GM21737 (cell line): ENCODE data around the gene TRAPPC6A.
"Not testable (repeated sequence)": the region's sequence is repeated elsewhere in the genome, so short reads cannot be mapped to it uniquely, and the experiment has no call there.

Experiments used
- ATAC-seq: cut with Tn5 transposase; IDR thresholded peaks from one replicate; pipeline ENCODE4 v1.9.1; 2021; ENCODE audit warnings: mild to moderate bottlenecking, moderate library complexity; ENCODE audit not compliant: unreplicated experiment

TRAPPC6A gene

DNA sequence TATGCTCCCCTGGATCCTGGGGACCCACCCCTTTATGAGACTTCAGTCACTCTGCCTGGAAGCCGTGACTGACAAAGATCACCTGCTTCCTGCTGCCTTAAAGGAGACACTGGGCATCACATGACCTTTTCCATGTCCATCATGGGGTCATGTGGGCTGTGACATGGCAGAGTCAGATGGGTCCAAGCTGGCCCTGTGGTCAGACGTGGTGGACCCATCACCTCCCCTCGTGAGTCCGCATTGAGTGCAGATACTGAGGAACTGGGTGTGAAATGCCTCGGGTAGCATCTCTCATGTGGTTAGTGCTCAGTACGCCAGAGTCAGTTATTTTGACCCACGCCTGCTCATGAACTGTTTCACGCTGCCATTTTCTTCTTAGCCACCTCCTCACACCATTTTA, 44.4 kb downstream of the TRAPPC6A start:
- no peak for ATAC-seq

DNA sequence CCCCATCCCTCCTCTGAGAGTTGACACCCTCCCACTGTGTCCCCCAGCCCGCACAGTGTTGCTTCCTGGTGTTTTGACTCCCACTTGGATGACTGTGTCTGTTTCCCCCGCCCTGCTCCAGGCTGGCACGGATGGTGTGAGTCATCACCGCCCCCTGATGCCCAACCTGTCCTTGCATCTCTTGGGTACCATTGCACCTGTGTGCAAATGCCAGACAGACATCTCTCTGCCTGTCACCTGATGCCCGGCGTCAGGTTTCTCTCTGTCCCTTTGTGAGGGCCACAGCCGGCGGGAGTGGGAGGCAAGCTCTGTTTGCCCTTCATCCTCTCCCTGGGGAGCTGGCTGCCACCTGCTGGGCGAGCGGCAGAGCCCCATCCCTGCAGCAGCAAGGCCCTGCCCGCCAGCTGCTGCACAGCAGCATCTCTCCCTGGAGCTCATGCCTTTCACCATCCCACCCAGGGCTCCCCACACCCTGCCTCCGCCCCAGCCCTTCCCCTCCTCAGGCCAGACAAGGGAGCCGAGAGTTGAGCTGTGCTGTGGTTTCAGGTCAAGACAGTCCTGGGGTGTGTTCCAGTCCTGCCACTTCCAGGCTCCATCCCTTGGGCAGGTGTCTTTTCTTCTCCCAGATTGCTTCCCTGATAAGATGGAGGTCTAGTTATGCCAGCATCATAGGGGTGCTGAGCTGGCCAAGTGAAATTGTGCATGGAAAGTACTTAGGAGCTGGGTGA, 47.0 kb downstream of the TRAPPC6A start:
- ATAC-seq = no peak

DNA sequence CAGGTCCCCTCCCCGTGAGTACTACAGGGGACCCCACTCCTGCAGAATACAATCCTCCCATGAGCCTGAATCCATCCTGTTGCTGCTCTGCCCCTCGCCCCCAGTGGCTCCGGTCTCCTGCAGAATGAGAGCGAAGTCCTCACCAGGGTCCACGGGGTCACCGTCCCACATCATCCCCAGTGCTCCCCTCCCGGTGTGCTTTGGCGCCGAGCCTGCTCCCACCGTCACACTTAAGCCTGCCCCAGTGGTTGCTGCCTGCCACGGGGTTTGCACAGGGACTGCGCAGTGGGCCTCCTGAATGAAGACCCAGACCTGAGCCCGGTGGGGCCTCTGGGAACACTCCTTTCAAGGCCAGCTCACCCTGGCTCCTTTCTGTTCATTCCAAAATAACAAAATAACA, 47.8 kb downstream of the TRAPPC6A start:
- ATAC-seq = no peak

DNA sequence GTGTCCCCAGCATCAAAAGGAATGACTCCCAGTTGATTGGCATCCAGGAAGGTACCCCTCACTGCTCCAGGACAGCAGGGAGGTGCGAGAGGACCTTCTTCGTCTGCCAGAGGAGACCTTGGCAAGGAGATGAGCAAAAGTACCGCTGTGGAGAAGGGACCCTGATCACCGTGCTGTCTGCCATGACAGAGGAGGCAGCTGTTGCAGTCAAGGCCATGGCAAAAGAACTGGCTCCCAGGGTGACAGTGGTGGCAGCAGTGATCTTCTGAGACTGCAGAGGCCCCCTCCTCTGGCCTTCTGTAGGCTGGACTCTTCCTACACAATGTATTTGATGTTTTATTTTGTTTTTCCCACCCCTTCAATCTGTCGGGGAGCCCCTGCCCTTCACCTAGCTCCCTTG, 49.2 kb downstream of the TRAPPC6A start:
- no peak for ATAC-seq

DNA sequence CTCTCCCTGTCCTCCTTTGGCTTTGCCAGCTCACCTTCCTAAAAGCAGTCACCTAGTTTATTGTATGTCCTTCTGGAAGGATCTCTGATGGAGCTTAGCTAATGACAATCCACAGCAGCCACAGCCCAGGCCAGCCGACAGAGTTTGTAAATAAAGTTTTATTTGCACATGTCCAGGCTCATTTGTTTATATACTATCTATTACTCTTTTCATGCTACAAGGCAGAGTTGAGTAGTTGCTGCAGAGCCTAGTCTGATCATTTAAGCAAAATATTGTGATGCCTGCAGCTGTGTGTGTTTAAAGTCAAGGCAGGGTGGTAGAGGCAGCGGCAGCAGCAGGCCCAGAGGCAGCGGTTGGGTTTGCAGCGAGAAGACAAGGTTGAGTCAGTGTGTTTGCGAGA, 49.9 kb downstream of the TRAPPC6A start:
- ATAC-seq = no peak

DNA sequence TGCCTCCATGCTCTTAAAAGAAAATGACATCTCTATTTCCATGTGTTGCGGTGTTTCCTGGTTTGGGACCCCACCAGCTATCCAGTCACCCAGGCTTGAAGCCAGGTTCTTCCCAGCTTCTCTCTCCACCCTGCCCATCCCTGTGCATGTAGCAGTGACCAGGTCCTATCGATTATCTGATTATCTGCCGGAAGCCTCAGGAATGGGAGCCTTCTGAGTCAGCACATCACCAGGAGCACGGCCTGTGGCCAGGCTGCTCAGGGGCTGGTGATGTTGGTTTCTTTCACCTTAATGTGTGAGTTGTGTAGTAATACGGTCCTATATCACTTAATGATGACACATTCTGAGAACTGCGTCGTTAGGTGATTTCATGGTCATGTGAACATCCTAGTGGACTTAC, 51.4 kb downstream of the TRAPPC6A start:
- no peak for ATAC-seq

DNA sequence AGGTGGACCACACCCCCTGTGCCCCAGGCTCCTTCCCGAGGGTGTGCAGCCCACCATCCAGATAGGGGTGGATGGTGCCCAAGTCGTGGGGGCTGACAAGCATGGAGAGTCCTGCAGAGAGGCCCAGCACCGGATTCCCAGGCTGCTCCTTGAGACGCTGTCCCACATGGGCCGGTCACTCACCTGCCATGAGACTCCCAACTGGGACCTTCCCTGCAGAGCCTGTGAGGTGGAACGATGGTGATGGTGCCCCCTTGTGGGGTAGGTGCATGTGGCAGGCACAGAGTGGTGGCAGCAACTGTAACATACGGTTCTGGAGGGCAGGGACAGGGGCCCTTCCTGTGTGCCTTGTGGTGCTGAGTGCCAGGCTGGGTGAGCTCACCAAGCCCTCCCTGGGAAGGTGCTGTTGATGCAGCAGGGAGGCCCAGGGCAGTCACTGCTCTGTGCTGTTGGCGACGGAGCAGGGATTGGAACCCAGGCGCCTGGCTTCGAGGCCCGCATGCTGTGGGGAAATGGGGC, 52.0 kb downstream of the TRAPPC6A start:
- peak; percentile 46 for ATAC-seq

DNA sequence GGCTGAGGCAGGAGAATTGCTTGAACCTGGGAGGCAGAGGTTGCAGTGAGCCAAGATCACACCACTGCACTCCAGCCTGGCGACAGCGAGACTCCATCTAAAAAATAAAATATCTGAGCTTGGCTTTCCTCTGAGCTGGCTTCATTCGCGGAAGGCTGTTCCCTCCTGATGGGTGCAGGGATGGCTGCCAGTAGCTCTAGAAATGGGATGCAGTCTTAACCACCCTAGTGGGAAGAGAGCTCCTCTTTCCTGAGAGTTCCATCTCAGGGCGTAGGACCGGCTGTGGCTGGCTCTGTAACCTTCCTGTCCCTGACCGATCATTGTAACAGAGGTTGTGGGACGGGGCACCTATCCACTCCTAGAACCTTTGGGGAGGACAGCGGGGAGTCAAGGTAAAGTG, 52.7 kb downstream of the TRAPPC6A start:
- no peak for ATAC-seq

DNA sequence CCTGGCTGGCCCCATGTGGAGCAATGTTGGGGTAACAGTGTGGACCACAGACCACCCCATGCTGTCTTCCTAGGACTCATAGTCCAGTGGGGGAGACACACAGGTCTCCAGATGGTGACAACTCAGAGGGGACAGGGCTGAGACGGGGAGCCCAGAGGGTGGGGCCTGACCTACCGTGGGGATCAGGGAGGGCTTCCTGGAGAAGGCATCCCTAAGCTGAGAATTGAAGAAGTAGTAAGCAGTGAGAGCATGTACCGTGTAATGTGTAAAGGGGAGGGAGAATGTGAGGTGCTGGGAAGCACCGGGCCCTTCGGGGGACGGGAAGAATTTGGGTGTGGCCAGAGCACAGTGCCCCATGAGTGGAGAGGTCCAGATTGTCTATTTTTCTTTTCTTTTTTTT, 54.0 kb downstream of the TRAPPC6A start:
- ATAC-seq = no peak

DNA sequence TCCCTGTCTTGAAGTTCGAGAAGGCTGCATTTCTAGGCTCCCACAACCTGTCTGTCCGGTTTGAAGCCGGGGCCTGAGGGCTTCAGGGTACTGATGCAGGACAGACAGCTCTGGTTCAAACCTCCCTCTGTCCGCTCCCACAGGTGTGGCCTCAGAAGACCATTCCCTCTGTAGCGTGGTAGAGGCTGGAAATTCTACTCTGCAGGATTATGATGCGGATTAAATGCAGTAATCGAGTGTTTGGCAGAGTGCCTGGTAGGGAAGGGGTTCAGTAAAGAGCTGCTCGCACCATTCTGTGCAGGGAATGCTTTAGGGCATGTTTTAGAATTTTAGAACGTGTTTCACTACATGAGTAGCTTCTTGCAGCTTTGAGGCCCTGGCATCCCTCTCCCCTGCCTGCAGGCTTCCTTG, 54.6 kb downstream of the TRAPPC6A start:
- no peak for ATAC-seq

DNA sequence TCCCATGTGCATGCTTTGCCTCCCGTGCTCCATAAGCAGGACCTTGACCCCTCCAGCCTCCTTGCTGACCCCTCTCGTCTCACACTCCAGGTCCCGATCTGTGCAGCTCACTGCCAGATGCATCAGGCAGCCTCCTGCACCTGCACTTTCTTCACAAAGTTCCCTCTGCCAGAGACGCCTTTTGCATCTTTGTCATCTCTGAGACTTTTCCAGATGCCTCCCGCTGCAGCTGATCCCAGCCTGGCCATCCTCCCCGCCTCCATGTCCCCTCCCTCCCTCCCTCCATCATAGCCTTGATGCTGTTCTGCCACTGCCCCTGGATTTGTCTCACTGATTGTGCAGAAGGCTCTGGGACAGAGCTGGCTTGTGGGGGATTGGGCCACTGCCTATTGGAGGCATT, 55.2 kb downstream of the TRAPPC6A start:
- no peak for ATAC-seq

DNA sequence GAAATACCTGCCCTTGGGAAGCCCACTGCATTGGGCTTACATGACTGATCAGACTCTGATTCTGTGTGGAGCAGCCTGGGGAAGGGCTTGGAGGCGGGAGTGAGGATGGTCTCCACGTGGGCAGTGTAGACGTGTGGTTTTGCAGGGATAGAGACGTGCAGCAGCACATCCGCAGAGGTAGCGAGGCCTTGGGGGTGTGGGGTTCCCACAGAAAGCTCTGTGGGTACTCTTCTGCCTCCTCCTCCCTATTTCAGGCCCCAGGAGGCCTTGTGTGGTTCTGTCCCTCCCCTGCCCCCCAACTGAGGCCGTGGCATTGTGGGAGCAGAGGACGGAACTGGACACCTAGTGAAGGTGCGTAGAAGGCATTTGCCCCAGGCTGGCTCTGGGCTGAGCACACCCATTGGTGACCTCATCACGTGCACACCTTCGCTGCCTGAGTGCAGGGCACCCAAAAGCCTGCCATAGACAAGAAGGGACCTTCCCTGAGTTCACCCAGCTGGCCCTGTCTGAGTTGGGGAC, 56.2 kb downstream of the TRAPPC6A start:
- no peak for ATAC-seq

DNA sequence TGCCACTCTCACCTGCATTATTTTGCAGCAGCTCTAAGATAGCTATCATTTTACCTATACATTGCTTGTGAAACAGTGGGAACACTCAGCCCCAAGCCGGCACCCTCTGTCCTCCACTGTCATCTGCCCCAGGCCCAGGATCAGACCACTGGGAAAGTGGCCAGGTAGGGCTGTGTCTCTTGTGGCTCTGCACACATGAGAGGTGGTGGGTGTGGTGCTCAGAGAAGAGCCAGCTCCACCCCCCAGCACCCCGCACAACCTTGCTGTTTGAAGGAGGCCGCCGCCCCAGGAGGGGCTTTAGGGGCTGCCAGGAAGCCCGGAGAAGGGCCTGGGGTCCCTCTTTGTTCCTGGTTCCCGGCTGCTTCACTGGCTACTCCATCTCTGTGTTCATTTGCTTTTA, 58.5 kb downstream of the TRAPPC6A start:
- no peak for ATAC-seq

DNA sequence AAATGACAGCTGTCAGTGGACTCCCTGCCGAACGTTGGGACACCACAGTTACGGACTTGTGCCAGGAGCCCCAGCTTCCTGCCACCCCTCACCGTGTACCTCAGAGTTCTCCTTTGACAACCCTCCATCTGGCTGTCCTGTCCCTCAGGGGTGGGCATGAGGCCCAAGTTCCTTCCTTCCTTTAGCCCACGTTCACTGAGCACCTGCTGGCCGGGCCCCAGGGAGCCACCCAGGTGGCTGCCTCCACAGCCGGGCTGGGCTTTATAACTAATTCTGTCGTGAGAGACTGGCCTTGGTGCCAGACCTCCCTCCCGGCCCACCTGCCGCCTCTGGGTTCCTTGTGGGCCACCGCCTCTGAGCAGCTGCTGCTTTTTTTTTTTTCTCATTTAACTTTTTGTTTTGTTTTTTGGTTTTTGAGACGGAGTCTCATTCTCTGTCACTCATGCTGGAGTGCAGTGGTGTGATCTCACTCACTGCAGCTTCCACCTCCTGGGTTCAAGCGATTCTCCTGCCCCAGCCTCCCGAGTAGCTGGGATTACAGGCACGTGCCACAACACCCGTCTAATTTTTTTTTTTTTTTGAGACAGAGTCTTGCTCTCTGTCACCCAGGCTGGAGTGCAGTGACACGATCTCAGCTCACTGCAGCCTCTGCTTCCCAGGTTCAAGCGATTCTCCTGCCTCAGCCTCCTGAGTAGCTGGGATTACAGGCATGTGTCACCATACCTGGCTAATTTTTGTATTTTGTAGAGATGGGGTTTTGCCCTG, 59.3 kb downstream of the TRAPPC6A start:
- not testable (repeated sequence) for ATAC-seq

DNA sequence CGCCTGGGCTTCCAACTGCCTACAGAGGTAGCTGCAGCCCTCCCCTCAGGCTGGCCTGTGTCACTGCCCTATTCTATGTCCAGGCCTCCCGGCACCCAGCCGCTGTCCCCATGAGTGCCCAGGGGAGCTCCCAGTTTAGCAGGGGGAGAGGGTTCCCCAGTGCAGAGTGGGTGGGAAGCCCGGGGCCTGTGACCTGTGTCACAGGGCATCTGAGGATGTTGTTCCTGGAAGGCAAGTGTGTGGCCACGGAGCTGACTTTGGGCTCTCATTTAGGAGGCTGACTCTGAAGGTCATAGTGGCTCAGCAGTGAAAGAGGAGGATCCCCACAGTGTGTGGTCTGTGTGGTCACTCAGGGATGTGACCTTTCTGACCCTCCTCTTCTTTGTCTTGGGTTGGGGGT, 59.9 kb downstream of the TRAPPC6A start:
- no peak for ATAC-seq

DNA sequence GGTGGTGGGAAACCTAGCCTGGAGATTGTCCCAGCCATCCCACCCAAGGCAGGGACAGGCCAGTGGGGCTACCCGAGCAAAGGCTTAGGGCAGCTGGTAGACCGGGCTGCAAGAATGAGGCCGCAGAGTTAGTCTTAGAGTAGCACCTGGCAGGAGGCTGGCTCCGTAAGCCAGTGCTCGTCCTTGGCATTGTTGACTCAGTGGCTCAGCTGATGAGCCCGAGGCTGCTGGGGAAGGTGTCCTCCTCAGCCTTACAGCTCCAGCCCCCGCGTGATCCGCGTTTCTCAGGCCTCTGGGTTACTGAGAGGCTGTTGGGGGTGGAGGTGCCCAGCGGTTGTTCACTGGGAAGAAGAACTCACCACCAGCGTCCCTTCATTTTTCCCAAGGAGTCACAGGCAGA, 60.4 kb downstream of the TRAPPC6A start:
- no peak for ATAC-seq

DNA sequence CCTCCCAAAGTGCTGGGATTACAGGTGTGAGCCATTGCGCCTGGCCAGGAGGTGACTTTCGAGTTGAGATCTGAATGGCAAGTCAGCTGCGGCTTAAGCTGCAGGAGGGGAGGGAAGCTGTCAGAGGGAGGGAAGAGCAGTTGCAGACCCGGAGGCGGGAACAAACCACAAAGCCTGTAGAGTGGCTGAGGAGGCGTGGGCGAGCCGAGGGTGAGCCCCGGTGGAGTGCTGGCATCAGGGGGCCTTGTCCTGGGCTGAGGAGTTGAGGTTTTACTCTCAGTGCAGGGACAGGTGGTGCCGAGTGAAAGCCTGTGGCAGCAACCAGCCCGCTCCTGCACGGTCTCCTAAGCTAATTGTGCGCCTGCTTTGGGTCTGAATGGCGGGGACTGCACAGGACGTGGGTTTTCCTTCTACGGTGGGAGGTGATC, 60.9 kb downstream of the TRAPPC6A start:
- no peak for ATAC-seq

DNA sequence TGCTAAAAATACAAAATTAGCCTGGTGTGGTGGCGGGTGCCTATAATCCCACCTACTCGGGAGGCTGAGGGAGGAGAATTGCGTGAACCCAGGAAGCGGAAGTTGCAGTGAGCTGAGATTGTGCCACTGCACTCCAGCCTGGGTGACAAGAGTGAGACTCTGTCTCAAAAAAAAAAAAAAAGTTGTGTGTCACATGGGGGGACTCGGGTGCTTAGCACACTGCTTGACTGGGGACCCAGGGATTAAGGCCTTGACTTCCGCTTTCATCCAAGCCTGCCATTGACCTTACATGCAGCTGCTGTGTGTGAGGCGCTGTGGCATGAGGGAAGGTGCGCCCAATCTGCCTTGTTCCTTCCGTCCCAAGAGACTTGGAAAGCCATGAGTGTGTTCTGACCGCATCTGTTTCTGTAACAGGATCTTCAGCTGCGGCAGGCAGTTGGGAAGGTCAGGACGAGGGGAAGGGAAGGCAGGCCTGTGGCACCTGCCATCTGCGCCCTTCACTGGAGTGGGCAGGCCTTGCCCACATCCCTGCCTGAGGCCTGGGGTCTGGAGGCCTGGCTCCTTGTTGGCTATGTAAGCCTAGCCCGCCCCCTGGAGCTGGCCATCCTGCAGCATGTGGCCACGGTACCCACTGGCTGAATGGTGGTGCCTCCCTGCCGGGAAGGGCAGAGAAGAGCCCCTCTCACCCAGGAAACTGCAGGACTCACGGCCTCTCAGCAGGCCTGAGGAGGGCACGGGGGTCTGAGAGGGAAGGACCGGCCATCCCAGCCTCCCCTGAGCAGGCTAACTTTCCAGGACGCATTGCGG, 62.0 kb downstream of the TRAPPC6A start:
- ATAC-seq = no peak

DNA sequence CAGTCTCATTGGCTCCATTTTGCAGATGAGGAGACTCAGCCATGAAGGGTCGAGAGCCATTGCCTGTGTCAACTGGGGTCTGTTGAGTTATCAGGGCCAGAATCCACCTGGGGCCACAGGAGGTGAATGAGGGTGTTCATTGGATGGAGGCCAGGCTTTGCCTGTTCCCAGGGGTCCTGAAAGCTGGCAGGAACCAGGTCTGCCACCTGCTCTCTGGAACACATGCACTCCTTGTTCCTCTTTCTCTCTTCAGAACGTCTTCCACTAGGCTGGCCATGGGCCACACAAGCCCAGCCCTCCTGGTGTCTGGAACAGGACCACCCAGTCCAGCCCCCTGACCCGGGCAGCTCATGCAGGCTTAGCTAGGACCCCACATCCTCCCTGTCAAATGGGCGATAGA, 63.9 kb downstream of the TRAPPC6A start:
- no peak for ATAC-seq

DNA sequence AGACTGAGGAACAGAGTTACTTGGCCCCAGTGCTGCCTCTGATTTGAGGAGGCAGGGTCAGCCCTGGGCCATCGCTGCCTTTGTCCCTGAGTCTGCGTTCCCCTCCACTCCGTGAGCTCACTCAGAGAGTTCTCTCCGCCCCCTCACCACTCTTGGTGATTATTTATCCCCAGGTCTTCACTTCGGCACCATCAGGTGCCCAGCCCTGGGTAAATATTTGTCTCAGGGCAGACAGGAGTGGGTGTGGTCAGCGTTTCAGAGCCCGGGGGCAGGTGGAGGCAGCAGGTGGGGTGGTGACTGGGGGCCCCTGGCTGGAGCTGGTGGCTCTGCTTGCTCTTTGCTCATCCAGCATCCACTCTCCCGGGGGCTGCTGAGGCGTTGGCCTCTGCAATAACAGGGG, 64.4 kb downstream of the TRAPPC6A start:
- no peak for ATAC-seq
